Epithelial cell of umbilical artery (primary cell): Measurements from ENCODE around the gene RHBDL2. TPM values are rescaled to one million over a fixed set of nuclear protein-coding genes. Genes with fewer than 3 reads are reported as not detected.

ENCODE experiments used
- total RNA-seq: library from RNA; depleted of rRNA; stranded (reverse); fragments of >200 nt; gene quantifications from 2 replicates; pipeline ENCODE4 v1.2.3, GENCODE V29; 2014

RHBDL2 gene
- total RNA-seq = 0.15 TPM in 1 of 2 replicates, not detected in the other

DNA sequence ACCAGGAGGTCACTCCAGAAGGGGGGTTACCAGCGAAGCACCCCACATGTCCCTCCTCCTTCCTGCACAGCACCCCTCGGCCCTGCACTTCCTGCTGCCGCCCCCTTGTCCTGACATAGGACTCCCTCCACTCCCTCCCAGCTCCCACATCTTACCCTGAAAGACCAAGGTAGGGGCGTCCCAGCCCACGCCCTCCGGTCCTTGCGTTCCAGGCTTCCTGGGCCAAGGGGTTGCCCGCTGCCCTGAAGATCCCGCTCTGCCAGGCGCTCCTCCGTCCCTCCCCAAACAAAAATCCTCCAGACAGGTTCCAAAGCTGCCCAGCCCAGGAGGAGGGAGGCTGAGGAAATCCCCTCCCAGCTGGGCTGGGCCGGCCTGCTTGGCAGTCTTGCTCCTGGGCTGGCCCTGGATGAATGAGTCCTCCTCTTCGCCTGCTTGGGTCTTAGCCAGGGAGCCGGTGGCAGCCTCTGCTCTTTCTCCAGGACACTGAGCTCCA lies at the start of gene RHBDL2:
Gene RHBDL2, minus strand, starts transcription at position 304 of the 493 bp plus-strand sequence. CDS start 22,618 bp downstream, outside the sequence.

GRCh38 chr1:38990738-38991637 lies 49.4 kb upstream of the RHBDL2 start, which contains the start of gene AKIRIN1:
AKIRIN1 (plus strand) TSS chr1:38991276; CDS start chr1:38991381, 105 bp downstream.

GRCh38 chr1:38881487-38881886 lies 60.1 kb downstream of the RHBDL2 start, which contains the start of gene GJA9:
GJA9 (minus strand) TSS chr1:38881587; CDS start chr1:38876098, 5,489 bp downstream.

GRCh38 chr1:38873027-38873969 lies 68.3 kb downstream of the RHBDL2 start, which contains the start of gene MYCBP:
MYCBP (minus strand) TSS chr1:38873348; CDS start chr1:38873305, 43 bp downstream.

DNA sequence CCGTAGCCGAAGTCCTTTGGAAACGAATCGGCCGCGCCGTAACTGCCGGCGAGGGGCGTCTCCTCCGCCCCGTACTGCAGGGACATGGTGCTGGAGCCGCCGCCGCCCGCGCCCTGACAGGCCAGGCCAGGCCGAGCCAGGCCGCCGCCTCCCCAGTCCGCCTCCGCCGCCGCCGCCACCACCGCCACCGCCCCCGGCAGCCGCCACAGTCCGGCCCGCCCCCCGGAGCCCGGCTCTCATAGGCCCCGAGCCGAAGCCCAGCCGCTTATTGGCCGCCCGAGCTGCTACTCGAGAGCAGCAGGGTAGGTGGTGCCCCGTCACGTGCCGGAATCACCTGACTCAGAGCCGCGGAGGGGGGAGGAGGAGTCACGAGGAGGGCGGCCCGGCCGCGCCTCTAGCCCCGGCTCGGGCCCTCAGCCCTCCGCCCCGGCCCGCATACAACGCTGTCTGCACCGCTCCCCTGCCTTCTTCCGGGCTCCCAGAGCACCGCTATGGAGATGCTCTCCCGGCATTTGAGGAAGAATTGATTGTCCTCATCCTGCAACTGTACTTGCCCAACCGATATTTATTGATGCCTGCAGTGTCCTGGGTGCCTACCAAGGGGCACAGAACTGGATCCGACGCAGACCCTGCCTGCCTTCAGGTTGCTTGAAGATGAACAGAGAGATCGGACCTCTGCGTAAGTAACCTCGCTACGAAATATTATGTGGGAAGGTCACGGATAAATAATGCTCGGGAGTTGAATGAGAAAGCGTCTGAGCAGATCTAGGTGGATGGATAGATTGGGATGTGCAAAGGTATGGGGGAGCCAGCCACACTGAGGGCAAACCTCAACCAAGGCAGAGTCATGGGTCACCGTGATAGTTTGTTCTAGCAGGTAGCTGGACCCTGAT lies 81.8 kb downstream of the RHBDL2 start, which contains the start of gene RRAGC:
Gene RRAGC, minus strand, starts transcription at position 212 of the 893 bp plus-strand sequence. Its CDS starts 126 bp downstream, at position 86.

Other genes starting within 250 kb of the RHBDL2 start
- gene RRAGC, start 82.1 kb downstream of the RHBDL2 start, total RNA-seq = 9.7 and 18.1 TPM in 2 replicates
- gene MYCBP, start 68.5 kb downstream of the RHBDL2 start, total RNA-seq = 19.5 and 28.0 TPM in 2 replicates
- not detected in 2 replicates for gene GJA9, start 60.2 kb downstream of the RHBDL2 start, total RNA-seq
- gene AKIRIN1, start 49.4 kb upstream of the RHBDL2 start, total RNA-seq = 39.2 and 40.6 TPM in 2 replicates
- 754 and 1,307 TPM in 2 replicates for gene NDUFS5, start 84.5 kb upstream of the RHBDL2 start, total RNA-seq